Right lobe of liver (tissue), 6 donors: ENCODE measurements around the gene ILF2. TPM values are rescaled to one million over a fixed set of nuclear protein-coding genes. Genes with fewer than 3 reads are reported as not detected.

ENCODE experiments used
- ATAC-seq, 4 donors: fragments of 200-7000 bp; cut with Tn5 transposase; one replicate each; pipeline ENCODE4 v1.9.1; 2020; ENCODE audit warnings: mild to moderate bottlenecking in 4 of 4, moderate library complexity in 4 of 4
- DNase-seq, 3 donors: peaks; one replicate each; pipeline ENCODE4 v3.0.0-alpha.2; 2020
- H3K27ac ChIP-seq, 3 donors: fragments of 200-600 bp; one replicate each; pipeline ENCODE4 v1.8.0; 2022
- H3K27me3 ChIP-seq, 2 donors: fragments of 200-600 bp; one replicate each; pipeline ENCODE4 v1.8.0; 2022
- H3K36me3 ChIP-seq, 4 donors: fragments of 200-600 bp; sonication (generic) in 1 of 4; one replicate each; pipeline versions ENCODE4 v1.5.1 to v1.8.0; 2017 to 2022; ENCODE audit warnings: control low read depth in 1 of 4
- H3K4me1 ChIP-seq, 4 donors: fragments of 200-600 bp; sonication (generic) in 1 of 4; one replicate each; pipeline versions ENCODE4 v1.5.1 to v1.8.0; 2017 to 2022; ENCODE audit warnings: control low read depth in 1 of 4
- H3K4me3 ChIP-seq, 3 donors: fragments of 200-600 bp; one replicate each; pipeline ENCODE4 v1.8.0; 2022
- H3K9me3 ChIP-seq, 4 donors: fragments of 200-600 bp; sonication (generic) in 1 of 4; one replicate each; pipeline versions ENCODE4 v1.5.1 to v1.8.0; 2017 to 2022; ENCODE audit warnings: control low read depth in 1 of 4
- CTCF ChIP-seq, 4 donors: fragments of 200-600 bp in 3 of 4; fragments of 450-650 bp in 1 of 4; IDR thresholded peaks; one replicate each; pipeline versions ENCODE4 v1.5.1 to v1.8.0; 2016 to 2022; ENCODE audit warnings: antibody characterized with exemption in 4 of 4, mild to moderate bottlenecking in 2 of 4
- POLR2A ChIP-seq: fragments of 450-650 bp; IDR thresholded peaks from one replicate; pipeline ENCODE4 v1.6.1; 2017; ENCODE audit warnings: antibody characterized with exemption, mild to moderate bottlenecking
- WGBS: methylation state at CpG from one replicate; pipeline ENCODE4 v1.1.6; 2018; ENCODE audit warnings: low coverage, low lambda C conversion rate; ENCODE audit not compliant: insufficient coverage; ENCODE audit errors: missing lambda C conversion rate; 5-methylcytosine and 5-hydroxymethylcytosine counted together
- intact Hi-C, 2 donors: fragments of 100-400 bp; cut with DNase I; formaldehyde crosslinking; loops; one replicate each; pipeline versions ENCODE4 v1.11.2 to v1.14.1; 2022
- total RNA-seq, 6 experiments: library from RNA; depleted of rRNA in 2 of 6; stranded (reverse); fragments of >200 nt in 2 of 6; fragmentation: NEBNext Ultra II Directional in 3 of 6; extraction: Animal tissue kit (Norgen Biotek cat#: 25700) in 3 of 6; gene quantifications; one replicate each; pipeline versions ENCODE4 v1.1.0 to v1.2.4, GENCODE V29; 2016 to 2023
- donor health status: DM: no; HTN: yes; CAD: no.
- donor health status: DM: no; HTN: no; CAD: no.
- donor health status: DM: no; HTN: no; CAD: no.
- donor health status: DM: no; HTN: yes; CAD: no.
- donor health status: DM: no; HTN: yes; CAD: no.

The ILF2 gene
- total RNA-seq, 6 experiments from 2014 or later = 30.2 to 55.9 (median 38.7) TPM

GRCh38 chr1:153615406-153615805 is 55.4 kb downstream of the ILF2 start:
- no peak for ATAC-seq
- H3K4me3 ChIP-seq = no peak overlapping the region
- H3K9me3 ChIP-seq = no peaks in the 10 kb centered on the region
- H3K27ac ChIP-seq = no peak overlapping the region
- H3K36me3 ChIP-seq = no peaks in the 10 kb centered on the region
- peaks cover 0 to 31% (median 14%) of the 10 kb centered on the region in 4 donors for H3K4me1 ChIP-seq
- no peak for TF ChIP-seq CTCF (IDR thresholded peaks at IDR 0.05)
- TF ChIP-seq POLR2A = no peak
- intact Hi-C loops = no loop called here
- WGBS = no CpG with 5 or more reads among the region's 2 CpGs
- no peaks in the 10 kb centered on the region for H3K27me3 ChIP-seq
- DNase-seq = peak in 1 of 3 donors; percentile 48

- intact Hi-C loops = no loop called here
- DNase-seq = peak in 1 of 3 donors; percentile 29
- TF ChIP-seq CTCF (IDR thresholded peaks at IDR 0.05) = no peak
- TF ChIP-seq POLR2A = no peak
- no peaks in the 10 kb centered on the region for H3K36me3 ChIP-seq
- no peak overlapping the region for H3K4me3 ChIP-seq
- H3K9me3 ChIP-seq = no peaks in the 10 kb centered on the region
- H3K4me1 ChIP-seq = peaks cover 0 to 36% (median 16%) of the 10 kb centered on the region in 4 donors
- H3K27ac ChIP-seq = no peak overlapping the region
- no peaks in the 10 kb centered on the region for H3K27me3 ChIP-seq
- ATAC-seq = no peak
- WGBS = 60% methylated on average over 1 of the region's 7 CpGs
Measured at GRCh38 chr1:153614906-153615305, 55.9 kb downstream of the ILF2 start.

GRCh38 chr1:153614189-153614900 is 56.4 kb downstream of the ILF2 start:
- no peak for ATAC-seq
- 71% methylated on average over 1 of the region's 2 CpGs for WGBS
- TF ChIP-seq POLR2A (no peak), CTCF (IDR thresholded peaks at IDR 0.05) (no peak)
- Histone ChIP-seq H3K4me1 (peaks cover 0 to 41% (median 19%) of the 10 kb centered on the region in 4 donors), H3K27me3 (no peaks in the 10 kb centered on the region), H3K36me3 (no peaks in the 10 kb centered on the region), H3K9me3 (no peaks in the 10 kb centered on the region), H3K4me3 (no peak overlapping the region), H3K27ac (no peak overlapping the region)
- DNase-seq = peak in 1 of 3 donors; percentile 4
- intact Hi-C loops = no loop called here

GRCh38 chr1:153613406-153613805 is 57.4 kb downstream of the ILF2 start:
- DNase-seq = peak in 1 of 3 donors; percentile 15
- Histone ChIP-seq H3K4me1 (peaks cover 0 to 43% (median 21%) of the 10 kb centered on the region in 4 donors), H3K36me3 (no peaks in the 10 kb centered on the region), H3K27me3 (no peaks in the 10 kb centered on the region), H3K4me3 (no peak overlapping the region), H3K27ac (peak overlapping the region in 2 of 3 donors; percentile 86 to 87), H3K9me3 (no peaks in the 10 kb centered on the region)
- TF ChIP-seq POLR2A = no peak
- no peak for TF ChIP-seq CTCF (IDR thresholded peaks at IDR 0.05)
- intact Hi-C loops = no loop called here
- 83% methylated on average over 3 of the region's 5 CpGs for WGBS
- ATAC-seq = no peak
